GM12892 (cell line): ENCODE measurements around the gene COX7A2.
A peak's percentile ranks its signal among the peaks of the same experiment; 100 is the strongest.

Source experiments
- DNase-seq: peaks from one replicate; pipeline ENCODE4 v3.0.0; 2011; ENCODE audit not compliant: insufficient read length
- FAIRE-seq: peaks from 2 replicates; lab custom pipeline; 2011; peaks lifted over from hg19 to GRCh38; lab: Jason Lieb, UNC
- POLR2A ChIP-seq: IDR thresholded peaks from 2 replicates; pipeline ENCODE4 v1.6.1; 2011; ENCODE audit warnings: low read depth, low read length, control low read depth
- POLR2AphosphoS5 ChIP-seq: IDR thresholded peaks from 2 replicates; pipeline ENCODE4 v1.6.1; 2011; ENCODE audit warnings: low read depth, low read length, control low read depth
- TAF1 ChIP-seq: IDR thresholded peaks from 2 replicates; pipeline ENCODE4 v1.6.1; 2011; ENCODE audit warnings: low read depth, mild to moderate bottlenecking, control low read depth, low read length, borderline replicate concordance

COX7A2 gene

DNA sequence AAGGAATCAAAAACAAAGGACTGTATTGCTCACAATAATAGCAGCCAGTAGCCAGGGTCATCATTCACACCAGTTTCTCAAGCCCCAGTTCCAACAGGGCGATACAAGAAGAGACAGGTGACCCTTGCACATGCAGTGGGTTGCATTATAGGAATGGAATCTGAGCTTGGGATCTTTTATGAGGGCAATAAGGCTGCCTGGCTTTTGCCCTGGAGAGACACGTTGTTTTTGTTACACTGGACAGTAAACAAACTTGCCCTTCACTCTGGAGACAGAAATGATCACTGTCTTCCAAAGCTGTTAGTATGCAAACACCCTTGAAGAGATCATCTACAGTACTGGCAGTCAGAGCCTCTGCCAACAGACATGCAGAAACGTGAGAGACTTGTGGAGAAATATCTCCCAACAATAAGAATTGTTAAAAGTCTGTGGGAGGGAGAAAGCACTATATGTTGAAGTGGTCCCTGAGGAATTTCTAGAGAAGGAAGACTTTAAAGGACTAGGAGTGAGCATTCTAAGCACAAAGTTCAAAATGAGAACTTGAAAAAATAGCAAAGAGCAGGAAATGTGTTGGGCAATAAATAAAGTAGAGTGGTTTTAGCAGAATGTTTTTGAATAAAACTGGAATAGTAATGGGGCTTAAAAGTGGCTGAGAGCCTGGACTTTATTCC, 31.5 kb downstream of the COX7A2 start:
- FAIRE-seq (no peak), DNase-seq (no peak)
- no peak for TF ChIP-seq POLR2A
- TF ChIP-seq POLR2AphosphoS5, result no peak
- no peak for TF ChIP-seq TAF1

DNA sequence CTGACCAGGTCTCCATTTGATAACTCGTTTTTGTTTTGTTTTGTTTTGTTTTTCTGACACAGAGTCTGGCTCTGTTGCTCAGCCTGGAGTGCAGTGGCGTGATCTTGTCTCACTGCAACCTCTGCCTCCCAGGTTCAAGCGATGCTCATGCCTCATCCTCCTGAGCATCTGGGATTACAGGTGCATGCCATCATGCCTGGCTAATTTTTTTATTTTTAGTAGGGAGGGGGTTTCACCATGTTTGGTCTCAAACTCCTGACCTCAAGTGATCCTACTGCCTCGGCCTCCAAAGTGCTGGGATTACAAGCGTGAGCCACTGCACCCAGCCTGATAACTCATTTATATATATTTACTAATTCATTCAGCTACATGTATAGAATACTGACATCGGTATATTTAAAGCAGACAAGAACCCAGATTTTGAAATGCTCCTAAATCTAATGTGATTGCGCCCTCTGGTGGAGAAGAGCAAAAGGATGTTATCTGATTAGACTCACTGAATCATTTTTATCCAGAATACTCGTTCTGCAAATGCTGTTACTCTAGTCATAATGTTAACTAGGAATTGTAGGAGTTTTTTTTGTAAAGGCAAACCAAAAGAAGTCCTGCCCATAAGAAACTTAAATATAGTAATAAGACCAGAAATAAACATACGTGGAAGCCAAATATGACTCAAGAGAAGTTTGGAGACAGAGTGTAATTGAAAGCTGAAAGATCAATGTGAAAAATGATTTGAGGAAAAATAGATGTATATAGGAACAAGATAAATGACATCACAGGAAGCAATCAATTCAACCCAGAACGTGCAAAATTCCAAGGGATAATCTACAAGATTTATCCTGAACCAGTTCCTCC, 32.5 kb downstream of the COX7A2 start:
- DNase-seq, result no peak
- TF ChIP-seq TAF1 (no peak), POLR2AphosphoS5 (no peak), POLR2A (no peak)
- no peak for FAIRE-seq

DNA sequence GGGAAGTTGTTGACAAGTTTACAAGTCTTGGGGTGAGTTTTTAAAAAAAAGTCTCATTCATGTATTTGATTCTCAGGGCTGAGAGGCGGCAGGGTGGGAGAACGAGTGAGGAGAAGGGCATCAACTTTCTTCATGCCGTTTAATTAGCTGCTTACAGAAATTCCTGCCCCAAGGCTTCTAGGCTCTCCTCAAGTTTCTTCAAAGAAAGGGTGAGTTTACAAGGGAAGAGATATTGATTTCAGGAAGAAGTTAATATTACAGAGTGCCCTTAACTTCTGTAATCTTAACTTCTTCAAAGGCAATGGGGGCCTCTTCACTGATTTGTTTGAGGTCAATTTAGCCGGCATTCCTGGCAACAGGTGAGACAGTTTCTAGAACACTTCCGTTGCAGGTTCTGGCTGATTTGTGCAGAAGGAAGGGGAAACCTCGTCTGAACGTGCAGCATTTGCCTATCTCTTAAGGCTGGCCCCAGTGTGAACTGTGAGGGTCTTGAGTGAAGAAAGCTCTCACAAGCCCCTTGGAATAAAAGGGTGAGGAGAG, 34.3 kb downstream of the COX7A2 start:
- FAIRE-seq, result no peak
- TF ChIP-seq POLR2A (no peak), POLR2AphosphoS5 (no peak), TAF1 (no peak)
- no peak for DNase-seq

DNA sequence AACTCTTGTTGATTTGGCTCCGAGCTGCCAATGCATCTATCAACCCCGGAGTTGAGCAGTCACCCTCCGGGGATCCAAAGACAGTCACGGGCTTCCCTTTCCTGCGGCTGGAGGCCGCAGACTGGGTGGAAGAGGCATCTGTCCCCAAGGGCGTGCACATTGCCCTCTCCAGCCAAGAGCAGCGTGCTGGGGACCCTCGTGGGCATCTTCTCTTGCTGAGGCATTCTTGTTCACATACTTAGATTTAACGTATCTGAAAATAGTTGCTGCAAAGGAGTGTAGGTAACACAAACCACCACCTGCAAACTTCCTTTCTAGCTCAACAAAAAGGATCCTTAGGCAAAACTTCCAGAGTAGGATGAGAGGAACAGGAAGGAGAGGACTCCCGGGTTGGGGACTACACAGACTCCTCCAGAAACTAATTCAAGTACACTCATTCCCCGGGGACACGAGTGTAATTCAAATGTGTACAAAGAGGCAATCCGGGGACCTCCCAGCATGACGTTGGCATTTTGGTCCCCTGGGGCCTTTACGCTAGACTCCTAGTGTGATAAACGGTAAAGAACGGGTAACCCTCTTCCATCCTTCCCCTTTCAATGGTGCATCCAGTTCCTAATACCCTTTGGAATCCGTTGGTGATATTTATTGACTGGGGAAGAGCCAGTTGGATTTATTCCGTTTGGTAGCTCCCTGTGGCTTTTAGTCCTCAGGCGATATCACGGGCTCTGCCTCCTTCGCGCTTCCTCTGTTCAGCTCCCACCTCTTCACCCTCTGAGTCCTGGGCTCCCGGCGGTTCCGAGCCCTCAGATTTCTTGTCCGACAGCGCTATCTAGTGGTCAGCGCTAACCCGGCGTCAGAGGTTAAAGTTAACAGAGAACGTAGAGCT, 35.1 kb downstream of the COX7A2 start:
- DNase-seq (peak; percentile 46), FAIRE-seq (peak; percentile 68)
- TF ChIP-seq POLR2AphosphoS5 (no peak), POLR2A (no peak), TAF1 (no peak)

DNA sequence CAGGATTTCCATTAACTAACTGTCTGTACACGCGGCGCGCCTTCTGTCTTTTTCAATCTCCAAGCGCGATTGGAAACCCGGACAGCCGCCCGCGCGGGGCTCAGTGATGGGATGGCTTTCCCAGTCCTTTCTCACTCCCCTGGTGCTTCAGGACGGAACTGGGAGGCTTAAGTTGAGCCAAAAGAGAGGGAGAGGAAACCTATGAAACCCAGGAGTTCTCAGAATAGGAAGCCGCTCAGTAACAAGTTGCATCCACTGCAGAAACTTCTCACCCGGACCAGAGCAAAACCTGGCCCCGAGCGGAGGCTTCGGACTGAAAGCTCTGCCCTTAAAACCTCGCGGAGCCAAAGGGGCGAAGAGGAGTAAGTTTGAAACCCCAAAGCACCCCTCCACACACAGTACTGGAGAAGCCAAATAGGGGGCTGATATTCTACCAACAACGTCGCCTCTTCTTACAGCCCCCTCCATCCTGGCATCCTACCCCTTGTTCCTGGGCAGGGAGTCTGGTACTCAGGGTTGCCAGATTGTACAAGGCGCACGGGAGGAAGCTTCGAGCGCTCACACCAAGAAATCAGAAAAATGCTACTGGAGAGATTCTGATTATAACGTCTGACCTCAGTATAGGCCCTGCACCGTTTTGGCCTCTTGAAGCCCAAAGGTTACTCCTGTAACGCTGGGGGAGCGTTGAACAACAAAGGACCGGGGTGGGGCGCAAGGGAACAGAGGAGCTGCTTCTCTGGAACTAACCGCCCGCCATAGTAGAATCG, 36.8 kb downstream of the COX7A2 start:
- FAIRE-seq (no peak), DNase-seq (peak; percentile 2)
- TF ChIP-seq POLR2AphosphoS5 (no peak), TAF1 (no peak), POLR2A (no peak)

DNA sequence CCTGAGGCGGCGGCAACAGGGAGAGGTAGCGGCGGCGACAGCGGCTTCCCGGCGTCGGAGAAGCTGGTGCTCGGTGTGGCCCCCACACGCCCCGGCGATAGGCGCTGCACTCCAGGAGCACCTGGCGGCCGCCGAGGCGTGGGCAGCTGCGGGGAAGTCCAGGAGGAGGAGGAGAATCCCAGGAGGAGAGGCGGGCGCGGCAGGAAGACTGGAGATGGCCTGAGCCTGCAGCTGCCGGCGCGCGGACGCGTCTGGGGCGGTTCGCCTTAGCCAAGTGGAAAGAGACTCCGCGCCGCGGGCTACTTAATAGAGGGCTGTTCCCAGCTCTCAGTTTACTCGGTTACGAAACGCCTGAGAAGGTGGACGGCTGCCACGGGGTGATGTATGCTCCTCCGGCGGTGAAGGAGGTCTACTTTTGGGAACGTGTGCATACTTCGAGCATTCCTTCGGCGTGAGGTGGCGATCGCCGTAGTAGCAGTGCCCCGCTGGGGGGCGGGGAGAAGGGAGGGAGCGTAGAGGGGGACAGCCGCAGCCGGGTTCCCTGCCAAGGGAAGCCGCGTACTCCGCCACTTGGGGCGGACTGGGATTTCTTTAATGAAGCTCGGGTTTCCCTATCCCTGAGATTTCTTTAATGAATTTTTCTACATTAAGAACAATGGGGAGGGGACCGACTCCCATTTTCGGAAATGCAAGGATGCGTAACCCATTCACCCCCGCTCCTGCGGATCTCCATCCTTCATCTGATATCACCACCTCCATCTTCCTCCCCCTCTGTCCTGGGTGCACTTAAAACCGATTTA, 37.6 kb downstream of the COX7A2 start, which contains the start of gene COL12A1:
Gene COL12A1 (minus strand): TSS at position 278 of the 800 bp plus-strand sequence. CDS start 3,261 bp downstream, outside the sequence.
- FAIRE-seq (no peak), DNase-seq (peak; percentile 13)
- TF ChIP-seq TAF1, result no peak

DNA sequence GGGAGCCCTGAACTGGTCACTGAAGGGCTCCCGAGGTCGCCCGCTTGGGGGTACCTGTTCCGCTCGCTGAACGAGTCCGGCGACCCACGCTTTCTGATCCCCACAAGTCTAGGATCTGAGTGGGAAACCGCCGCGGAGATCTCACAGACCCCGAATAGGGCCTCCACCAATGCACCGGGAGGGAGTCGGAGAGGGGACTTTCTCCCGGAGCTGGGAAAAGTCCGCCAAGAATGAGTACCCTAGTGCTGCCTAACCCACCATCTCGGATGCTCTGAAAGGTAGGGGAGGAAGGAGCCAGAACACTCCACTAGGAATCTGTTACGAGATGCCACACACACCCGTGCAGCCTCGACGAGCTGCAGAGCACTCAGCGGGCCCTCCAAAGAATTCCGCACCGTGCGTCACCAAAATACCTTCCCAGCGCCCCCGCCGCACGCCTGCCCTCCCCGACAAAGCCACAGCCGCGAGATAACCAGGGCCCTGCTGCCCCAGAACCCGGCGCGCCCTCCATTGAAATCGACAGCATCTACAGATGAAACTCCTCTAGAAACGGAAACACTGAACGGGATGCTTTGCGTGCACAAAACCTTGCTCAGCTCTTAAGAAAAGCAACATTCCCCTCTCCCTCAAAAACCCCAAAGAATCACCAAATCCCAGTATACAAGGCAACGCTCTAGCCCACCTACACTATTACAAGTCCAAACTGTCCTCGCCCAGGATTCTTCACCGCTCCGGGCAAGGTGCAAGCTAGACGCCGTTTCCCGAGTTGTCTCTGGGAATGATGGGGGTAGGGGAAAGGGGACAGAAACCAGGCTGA, 38.4 kb downstream of the COX7A2 start:
- FAIRE-seq (no peak), DNase-seq (peak; percentile 12)
- TF ChIP-seq POLR2AphosphoS5, result no peak
- TF ChIP-seq TAF1, result no peak
- TF ChIP-seq POLR2A, result no peak

DNA sequence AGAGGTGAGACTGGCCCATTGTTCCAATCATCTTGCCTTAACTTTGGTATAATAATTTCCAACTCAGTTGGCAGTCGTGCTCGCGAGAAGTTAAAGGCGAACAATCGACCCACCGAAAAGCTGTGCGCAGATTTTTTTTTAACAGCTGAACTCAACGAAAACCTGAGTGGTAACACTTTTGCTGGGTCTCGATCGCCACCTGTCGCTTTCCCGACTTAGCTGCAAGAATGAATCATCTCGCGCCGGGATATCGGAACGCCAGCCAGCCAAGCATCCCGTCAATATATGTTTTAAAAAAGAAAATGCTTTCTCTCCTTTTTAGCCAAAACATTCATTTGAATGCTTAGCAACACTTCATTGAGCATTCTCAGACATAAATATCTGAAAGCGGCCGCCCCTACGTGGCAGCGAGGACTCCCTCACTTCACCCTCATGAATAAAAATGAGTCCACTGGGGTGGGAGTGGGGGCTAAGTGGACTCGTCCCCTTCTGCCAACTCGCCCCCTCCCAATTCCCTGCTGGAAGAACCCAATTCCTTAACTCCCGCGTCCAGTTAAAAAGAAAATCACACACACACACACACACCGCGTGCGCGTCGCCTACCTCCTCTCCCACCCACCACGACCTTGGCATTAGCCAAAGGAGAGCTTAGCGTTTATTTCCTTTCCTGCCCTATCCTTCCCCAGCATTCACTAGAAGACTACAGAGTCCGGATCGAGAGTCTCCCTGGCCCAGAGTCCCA, 39.2 kb downstream of the COX7A2 start:
- DNase-seq, result peak; percentile 24
- peak; percentile 44 for FAIRE-seq
- TF ChIP-seq POLR2A (no peak), POLR2AphosphoS5 (no peak), TAF1 (no peak)
